Measurements from ENCODE around the gene SGO2. TPM values are rescaled to one million over a fixed set of nuclear protein-coding genes. Genes with fewer than 3 reads are reported as not detected.

SGO2 gene
- total and polyA plus RNA-seq, 2 of the 13 experiments (the other 11 are each of a cell fraction or from before 2014, with no cell fraction given) = 5.1 to 16.2 TPM

GRCh38 chr2:200585730-200586643 lies 60.0 kb downstream of the SGO2 start, which contains the start of gene AOX1 (continued):
- 0 out of 2 replicates have a peak, but pooled peaks have one; percentile 44 for TF ChIP-seq ZNF773 (CRISPR knock-in tag; IDR thresholded peaks at IDR 0.05; ENCODE audit: borderline replicate concordance)
- TF ChIP-seq DNMT1 (CRISPR knock-in tag; IDR thresholded peaks at IDR 0.05) = no peak
- TF ChIP-seq ZNF784 (CRISPR knock-in tag; IDR thresholded peaks at IDR 0.05; ENCODE audit: borderline replicate concordance) = no peak
- TF ChIP-seq ZNF292 (CRISPR knock-in tag; IDR thresholded peaks at IDR 0.05; ENCODE audit: borderline replicate concordance, low read depth) = peak; percentile 77
- TF ChIP-seq POLR2A (IDR thresholded peaks at IDR 0.05; ENCODE audit: insufficient read depth in 1 of 2, low read depth in 2 of 2, low read length in 2 of 2) = peak; percentile 51 to 60
- peak; percentile 59; the same call in 1 of the 2 replicates for TF ChIP-seq HBP1 (CRISPR knock-in tag; IDR thresholded peaks at IDR 0.05; ENCODE audit: low read depth)
- no peak for TF ChIP-seq GZF1 (CRISPR knock-in tag; IDR thresholded peaks at IDR 0.05)
- no peak for TF ChIP-seq PTBP1 (IDR thresholded peaks at IDR 0.05; ENCODE audit: low read depth, low read length, poor library complexity, severe bottlenecking)
- TF ChIP-seq ARNTL (CRISPR knock-in tag; IDR thresholded peaks at IDR 0.05) = peak; percentile 64
- TF ChIP-seq DBP (CRISPR knock-in tag; IDR thresholded peaks at IDR 0.05; ENCODE audit: not compliant biosample characterization) = peak; percentile 44
- no peak for TF ChIP-seq FOXA1 (IDR thresholded peaks at IDR 0.05)
- TF ChIP-seq FOXA1 (CRISPR knock-in tag; IDR thresholded peaks at IDR 0.05) = 0 out of 2 replicates have a peak, but pooled peaks have one; percentile 8
- TF ChIP-seq ZNF83 (CRISPR knock-in tag; IDR thresholded peaks at IDR 0.05; ENCODE audit: borderline replicate concordance) = no peak
- TF ChIP-seq HNRNPL (IDR thresholded peaks at IDR 0.05; ENCODE audit: low read depth, low read length) = peak; percentile 79; the same call in 1 of the 2 replicates
- no peak for TF ChIP-seq ZKSCAN5 (CRISPR knock-in tag; IDR thresholded peaks at IDR 0.05)
- no peak for TF ChIP-seq ZBTB1 (CRISPR knock-in tag; IDR thresholded peaks at IDR 0.05; ENCODE audit: borderline replicate concordance)
- peak; percentile 95 for TF ChIP-seq XRCC5 (optimal IDR thresholded peaks at IDR 0.05; ENCODE audit: low read length)
- no peak for TF ChIP-seq NFATC3 (CRISPR knock-in tag; IDR thresholded peaks at IDR 0.05)
- no peak for TF ChIP-seq HNF1A (IDR thresholded peaks at IDR 0.05; ENCODE audit: low read depth)
- TF ChIP-seq HNF1A (CRISPR knock-in tag; IDR thresholded peaks at IDR 0.05; ENCODE audit: borderline replicate concordance) = peak; percentile 73
- TF ChIP-seq TBP (CRISPR knock-in tag; IDR thresholded peaks at IDR 0.05) = 0 out of 2 replicates have a peak, but pooled peaks have one; percentile 18
- TF ChIP-seq ZNF572 (CRISPR knock-in tag; IDR thresholded peaks at IDR 0.05) = no peak
- no peak for TF ChIP-seq NR2F1 (CRISPR knock-in tag; IDR thresholded peaks at IDR 0.05)

Data from HepG2 (cell line).